HepG2 (cell line): ENCODE results near the gene ID4. TPM values are rescaled to one million over a fixed set of nuclear protein-coding genes. Genes with fewer than 3 reads are reported as not detected.

Experiments used
- ADNP ChIP-seq: sonication (generic); formaldehyde crosslinking; IDR thresholded peaks from 2 replicates; pipeline ENCODE4 v1.4.0; 2020; ENCODE audit warnings: missing genetic modification reagents
- CHCHD3 ChIP-seq: sonication (generic); formaldehyde crosslinking; IDR thresholded peaks from 2 replicates; pipeline ENCODE4 v1.8.0; 2022; ENCODE audit warnings: mild to moderate bottlenecking, missing genetic modification reagents, moderate library complexity
- EP300 ChIP-seq, 3 experiments: sonication (generic) in 1 of 3; formaldehyde crosslinking in 1 of 3; IDR thresholded peaks; 2 replicates each; pipeline versions ENCODE4 v1.5.1 to v1.6.1; 2011 to 2020; ENCODE audit warnings: low read depth in 2 of 3, low read length in 2 of 3, borderline replicate concordance in 1 of 3, improper control_type of control experiment in 1 of 3, mild to moderate bottlenecking in 1 of 3, missing genetic modification reagents in 1 of 3, moderate library complexity in 1 of 3
- FUBP1 ChIP-seq: sonication (generic); formaldehyde crosslinking; IDR thresholded peaks from 2 replicates; pipeline ENCODE4 v1.5.1; 2020; ENCODE audit warnings: missing genetic modification reagents, mild to moderate bottlenecking, borderline replicate concordance
- MATR3 ChIP-seq: sonication (generic); formaldehyde crosslinking; IDR thresholded peaks from 2 replicates; pipeline ENCODE4 v1.4.0; 2020; ENCODE audit warnings: missing genetic modification reagents
- NR2F6 ChIP-seq, 2 experiments: IDR thresholded peaks; 2 replicates each; pipeline ENCODE4 v1.6.1; 2016; ENCODE audit warnings: antibody characterized with exemption in 1 of 2, mild to moderate bottlenecking in 1 of 2
- PRPF4 ChIP-seq: fragments of 200-400 bp; formaldehyde crosslinking; IDR thresholded peaks from 2 replicates; pipeline ENCODE4 v1.6.1; 2016; ENCODE audit warnings: low read length, low read depth; ENCODE audit not compliant: poor library complexity, severe bottlenecking
- RCOR2 ChIP-seq: IDR thresholded peaks from 2 replicates; pipeline ENCODE4 v1.6.1; 2016; ENCODE audit warnings: missing biosample characterization, missing genetic modification reagents
- SAFB2 ChIP-seq: sonication (generic); formaldehyde crosslinking; IDR thresholded peaks from 2 replicates; pipeline ENCODE4 v1.5.1; 2020; ENCODE audit warnings: missing genetic modification reagents, low read depth, mild to moderate bottlenecking, borderline replicate concordance
- ZNF253 ChIP-seq: sonication (generic); formaldehyde crosslinking; IDR thresholded peaks from 2 replicates; pipeline ENCODE4 v1.8.0; 2022; ENCODE audit warnings: mild to moderate bottlenecking, missing genetic modification reagents, borderline replicate concordance
- ZNF256 ChIP-seq: sonication (generic); formaldehyde crosslinking; conservative IDR thresholded peaks from 2 replicates; pipeline ENCODE4 v1.4.0; 2020; ENCODE audit warnings: missing genetic modification reagents
- ZNF354B ChIP-seq: sonication (generic); formaldehyde crosslinking; IDR thresholded peaks from 2 replicates; pipeline ENCODE4 v1.8.0; 2022; ENCODE audit warnings: mild to moderate bottlenecking, missing genetic modification reagents
- ZNF574 ChIP-seq: sonication (generic); formaldehyde crosslinking; IDR thresholded peaks from 2 replicates; pipeline ENCODE4 v1.4.0; 2020; ENCODE audit warnings: missing genetic modification reagents
- ZNF850 ChIP-seq: sonication (generic); formaldehyde crosslinking; conservative IDR thresholded peaks from 2 replicates; pipeline ENCODE4 v1.9.0; 2021; ENCODE audit warnings: mild to moderate bottlenecking, missing genetic modification reagents
- polyA plus RNA-seq, 8 experiments: library from polyadenylated mRNA; depleted of rRNA in 3 of 8; stranded (reverse) in 7 of 8; unstranded in 1 of 8; fragments of >200 nt; fragmentation: Illumina TruSeq in 4 of 8; extraction: Trizol in 4 of 8; gene quantifications; 2 replicates each; pipeline versions ENCODE4 v1.2.1 to v1.2.3, GENCODE V29; 2011 to 2016; ENCODE audit warnings: low read depth in 4 of 8, missing spikeins in 1 of 8, mixed read lengths in 1 of 8; ENCODE audit not compliant: insufficient read depth in 1 of 8
- total RNA-seq, 5 experiments: library from RNA; depleted of rRNA; stranded (reverse); fragments of >200 nt; fragmentation: Illumina TruSeq; extraction: Trizol; gene quantifications; 2 replicates each; pipeline ENCODE4 v1.2.3, GENCODE V29; 2016; ENCODE audit warnings: low read depth in 1 of 5
- TF ChIP-seq, protein P1 (sequence below): sonication (generic); formaldehyde crosslinking; IDR thresholded peaks from 2 replicates; pipeline ENCODE4 v1.4.0; 2020; ENCODE audit warnings: mild to moderate bottlenecking, missing genetic modification reagents, borderline replicate concordance
- TF ChIP-seq, protein P2 (sequence below): sonication (generic); formaldehyde crosslinking; IDR thresholded peaks from 2 replicates; pipeline ENCODE4 v1.4.0; 2020; ENCODE audit warnings: mild to moderate bottlenecking, low read depth, missing genetic modification reagents
- TF ChIP-seq, protein P3 (sequence below): sonication (generic); formaldehyde crosslinking; IDR thresholded peaks from 2 replicates; pipeline ENCODE4 v1.8.0; 2022; ENCODE audit warnings: mild to moderate bottlenecking, missing genetic modification reagents, borderline replicate concordance

ID4 gene
- total and polyA plus RNA-seq, 2 of the 13 experiments (the other 11 are each of a cell fraction or from before 2014, with no cell fraction given) = 0.20 to 0.44 TPM

DNA sequence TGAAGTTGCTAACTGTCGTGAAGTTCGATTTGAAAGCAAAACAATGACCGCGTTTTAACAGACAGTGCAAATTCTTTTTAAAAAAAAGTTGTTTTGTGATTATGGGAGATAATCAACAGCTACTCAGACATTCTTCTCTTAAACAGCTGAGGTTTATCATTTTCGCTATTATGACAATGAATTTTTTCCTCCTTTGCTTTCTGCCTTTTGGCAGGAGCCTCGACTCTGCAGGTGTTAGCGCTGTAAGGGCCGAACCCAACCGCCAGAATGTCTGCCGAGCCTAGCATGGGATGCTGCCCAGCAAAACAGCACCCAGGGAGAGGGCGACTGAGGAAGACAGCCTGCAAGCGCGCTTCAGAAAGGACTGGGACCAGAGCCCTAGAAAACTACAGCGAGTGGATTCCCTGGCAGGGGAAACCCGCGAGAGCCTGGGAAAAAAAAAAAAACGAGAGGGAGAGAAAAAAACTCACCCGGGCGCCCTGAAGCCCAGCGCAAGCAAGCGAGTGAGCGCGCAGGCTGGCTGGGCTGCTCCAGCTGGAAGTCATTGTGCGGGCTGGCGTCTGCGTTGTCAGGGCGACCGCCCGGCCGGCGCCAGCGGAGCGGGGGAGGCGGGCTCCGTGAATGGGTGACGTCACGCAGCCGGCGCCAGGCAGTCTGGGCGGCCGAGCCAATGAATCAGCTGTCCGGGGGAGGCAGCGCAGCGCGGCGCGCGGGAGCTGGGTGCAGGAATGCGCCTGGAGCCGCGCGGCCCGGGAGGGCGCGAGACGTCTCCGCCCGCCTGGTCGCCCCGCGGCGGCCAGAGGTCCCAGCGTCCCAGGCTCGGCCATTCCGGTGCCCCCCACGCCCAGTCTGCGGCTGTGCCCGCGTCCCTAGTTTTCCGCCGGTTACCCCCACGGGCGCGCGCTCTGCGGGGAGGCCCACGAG, 32.7 kb upstream of the ID4 start (continued):
- TF ChIP-seq, protein P1, sequence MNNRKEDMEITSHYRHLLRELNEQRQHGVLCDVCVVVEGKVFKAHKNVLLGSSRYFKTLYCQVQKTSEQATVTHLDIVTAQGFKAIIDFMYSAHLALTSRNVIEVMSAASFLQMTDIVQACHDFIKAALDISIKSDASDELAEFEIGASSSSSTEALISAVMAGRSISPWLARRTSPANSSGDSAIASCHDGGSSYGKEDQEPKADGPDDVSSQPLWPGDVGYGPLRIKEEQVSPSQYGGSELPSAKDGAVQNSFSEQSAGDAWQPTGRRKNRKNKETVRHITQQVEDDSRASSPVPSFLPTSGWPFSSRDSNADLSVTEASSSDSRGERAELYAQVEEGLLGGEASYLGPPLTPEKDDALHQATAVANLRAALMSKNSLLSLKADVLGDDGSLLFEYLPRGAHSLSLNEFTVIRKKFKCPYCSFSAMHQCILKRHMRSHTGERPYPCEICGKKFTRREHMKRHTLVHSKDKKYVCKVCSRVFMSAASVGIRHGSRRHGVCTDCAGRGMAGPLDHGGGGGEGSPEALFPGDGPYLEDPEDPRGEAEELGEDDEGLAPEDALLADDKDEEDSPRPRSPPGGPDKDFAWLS = no peak
- TF ChIP-seq, protein P2, sequence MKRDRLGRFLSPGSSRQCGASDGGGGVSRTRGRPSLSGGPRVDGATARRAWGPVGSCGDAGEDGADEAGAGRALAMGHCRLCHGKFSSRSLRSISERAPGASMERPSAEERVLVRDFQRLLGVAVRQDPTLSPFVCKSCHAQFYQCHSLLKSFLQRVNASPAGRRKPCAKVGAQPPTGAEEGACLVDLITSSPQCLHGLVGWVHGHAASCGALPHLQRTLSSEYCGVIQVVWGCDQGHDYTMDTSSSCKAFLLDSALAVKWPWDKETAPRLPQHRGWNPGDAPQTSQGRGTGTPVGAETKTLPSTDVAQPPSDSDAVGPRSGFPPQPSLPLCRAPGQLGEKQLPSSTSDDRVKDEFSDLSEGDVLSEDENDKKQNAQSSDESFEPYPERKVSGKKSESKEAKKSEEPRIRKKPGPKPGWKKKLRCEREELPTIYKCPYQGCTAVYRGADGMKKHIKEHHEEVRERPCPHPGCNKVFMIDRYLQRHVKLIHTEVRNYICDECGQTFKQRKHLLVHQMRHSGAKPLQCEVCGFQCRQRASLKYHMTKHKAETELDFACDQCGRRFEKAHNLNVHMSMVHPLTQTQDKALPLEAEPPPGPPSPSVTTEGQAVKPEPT = peak; percentile 88; the same call in 1 of the 2 replicates
- no peak for TF ChIP-seq CHCHD3
- TF ChIP-seq MATR3 (CRISPR knock-in tag) = no peak
- peak; percentile 83; the same call in 1 of the 2 replicates for TF ChIP-seq SAFB2
- TF ChIP-seq ZNF850 (CRISPR knock-in tag) = no peak; the same call in 1 of the 2 replicates
- TF ChIP-seq ZNF574 (CRISPR knock-in tag) = peak; percentile 91
- no peak for TF ChIP-seq FUBP1 (CRISPR knock-in tag)
- TF ChIP-seq, protein P3, sequence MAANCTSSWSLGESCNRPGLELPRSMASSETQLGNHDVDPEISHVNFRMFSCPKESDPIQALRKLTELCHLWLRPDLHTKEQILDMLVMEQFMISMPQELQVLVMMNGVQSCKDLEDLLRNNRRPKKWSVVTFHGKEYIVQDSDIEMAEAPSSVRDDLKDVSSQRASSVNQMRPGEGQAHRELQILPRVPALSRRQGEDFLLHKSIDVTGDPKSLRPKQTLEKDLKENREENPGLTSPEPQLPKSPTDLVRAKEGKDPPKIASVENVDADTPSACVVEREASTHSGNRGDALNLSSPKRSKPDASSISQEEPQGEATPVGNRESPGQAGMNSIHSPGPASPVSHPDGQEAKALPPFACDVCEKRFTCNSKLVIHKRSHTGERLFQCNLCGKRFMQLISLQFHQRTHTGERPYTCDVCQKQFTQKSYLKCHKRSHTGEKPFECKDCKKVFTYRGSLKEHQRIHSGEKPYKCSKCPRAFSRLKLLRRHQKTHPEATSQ (CRISPR knock-in tag) = peak; percentile 41; the same call in 1 of the 2 replicates
- no peak for TF ChIP-seq ADNP (CRISPR knock-in tag)
- TF ChIP-seq PRPF4 = no peak
- TF ChIP-seq RCOR2 (CRISPR knock-in tag) = no peak
- TF ChIP-seq ZNF256 (CRISPR knock-in tag) = no peak; the same call in 1 of the 2 replicates
- no peak for TF ChIP-seq ZNF354B (CRISPR knock-in tag)
- TF ChIP-seq ZNF253 = no peak
- TF ChIP-seq EP300 (IDR thresholded peaks at IDR 0.05; ENCODE audit: low read depth in 2 of 2, low read length in 2 of 2) = peak; percentile 91 to 99
- TF ChIP-seq EP300 (CRISPR knock-in tag; IDR thresholded peaks at IDR 0.05; ENCODE audit: borderline replicate concordance) = peak; percentile 96
- TF ChIP-seq NR2F6 (IDR thresholded peaks at IDR 0.05) = no peak
- no peak for TF ChIP-seq NR2F6 (CRISPR knock-in tag; IDR thresholded peaks at IDR 0.05)
